ENCODE measurements around the gene CAPN14. TPM values are rescaled to one million over a fixed set of nuclear protein-coding genes. Genes with fewer than 3 reads are reported as not detected.

CAPN14 gene
- total and polyA plus RNA-seq, 8 donors = 0.20 to 0.38 (median 0.25) TPM

DNA sequence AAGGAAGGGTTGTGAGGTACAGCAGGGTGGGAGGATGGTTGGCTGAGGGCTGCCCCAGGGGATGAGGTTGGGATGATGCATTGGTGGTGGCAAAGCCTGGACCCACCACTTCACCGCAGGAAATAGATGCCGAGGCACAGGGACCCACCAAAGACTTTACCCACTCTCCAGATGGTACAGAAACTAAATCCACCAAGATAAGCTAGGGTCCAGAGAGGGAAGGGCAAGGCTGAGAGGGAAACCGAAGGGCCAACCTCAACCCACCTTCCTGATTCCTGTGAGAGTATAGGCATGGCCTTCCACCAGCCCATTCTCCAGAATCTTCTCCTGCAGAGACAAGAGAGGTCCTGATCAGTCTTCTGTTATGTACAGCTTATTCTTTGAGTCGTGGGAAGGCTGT is 18.1 kb downstream of the CAPN14 start:
- Histone ChIP-seq H3K36me3 (no peaks in the 10 kb centered on the region), H3K4me1 (no peaks in the 10 kb centered on the region), H3K27ac (no peak overlapping the region), H3K9me3 (no peaks in the 10 kb centered on the region), H3K27me3 (no peaks in the 10 kb centered on the region), H3K4me3 (no peak overlapping the region)
- TF ChIP-seq, protein P1, sequence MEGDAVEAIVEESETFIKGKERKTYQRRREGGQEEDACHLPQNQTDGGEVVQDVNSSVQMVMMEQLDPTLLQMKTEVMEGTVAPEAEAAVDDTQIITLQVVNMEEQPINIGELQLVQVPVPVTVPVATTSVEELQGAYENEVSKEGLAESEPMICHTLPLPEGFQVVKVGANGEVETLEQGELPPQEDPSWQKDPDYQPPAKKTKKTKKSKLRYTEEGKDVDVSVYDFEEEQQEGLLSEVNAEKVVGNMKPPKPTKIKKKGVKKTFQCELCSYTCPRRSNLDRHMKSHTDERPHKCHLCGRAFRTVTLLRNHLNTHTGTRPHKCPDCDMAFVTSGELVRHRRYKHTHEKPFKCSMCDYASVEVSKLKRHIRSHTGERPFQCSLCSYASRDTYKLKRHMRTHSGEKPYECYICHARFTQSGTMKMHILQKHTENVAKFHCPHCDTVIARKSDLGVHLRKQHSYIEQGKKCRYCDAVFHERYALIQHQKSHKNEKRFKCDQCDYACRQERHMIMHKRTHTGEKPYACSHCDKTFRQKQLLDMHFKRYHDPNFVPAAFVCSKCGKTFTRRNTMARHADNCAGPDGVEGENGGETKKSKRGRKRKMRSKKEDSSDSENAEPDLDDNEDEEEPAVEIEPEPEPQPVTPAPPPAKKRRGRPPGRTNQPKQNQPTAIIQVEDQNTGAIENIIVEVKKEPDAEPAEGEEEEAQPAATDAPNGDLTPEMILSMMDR (IDR thresholded peaks at IDR 0.05) = no peak
- intact Hi-C loops (cut with DNase I) = no loop called here
- ATAC-seq = no peak
- DNase-seq = no peak

DNA sequence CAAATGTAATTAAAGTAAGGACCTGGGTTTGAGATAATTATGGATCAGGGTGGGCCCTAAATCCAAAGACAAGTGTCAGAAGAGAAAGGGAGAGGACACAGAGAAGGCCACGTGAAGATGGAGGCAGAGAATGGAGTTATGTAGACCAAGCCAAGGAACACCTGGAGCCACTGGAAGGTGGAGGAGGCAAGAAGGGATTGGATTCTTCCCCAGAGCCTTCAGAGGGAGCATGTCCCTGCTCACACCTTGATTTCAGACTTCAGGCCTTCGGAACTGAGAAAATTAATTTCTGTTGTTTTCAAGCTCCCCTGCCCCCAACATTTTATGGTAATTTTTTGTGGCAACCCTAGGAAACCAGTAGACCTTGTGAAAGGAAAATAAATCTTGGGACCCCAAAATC is 19.6 kb downstream of the CAPN14 start:
- H3K4me1 ChIP-seq = no peaks in the 10 kb centered on the region
- no peaks in the 10 kb centered on the region for H3K27me3 ChIP-seq
- H3K36me3 ChIP-seq = no peaks in the 10 kb centered on the region
- TF ChIP-seq, protein P1 (IDR thresholded peaks at IDR 0.05) = no peak
- H3K9me3 ChIP-seq = no peaks in the 10 kb centered on the region
- H3K4me3 ChIP-seq = no peak overlapping the region
- ATAC-seq = no peak
- no peak overlapping the region for H3K27ac ChIP-seq
- intact Hi-C loops (cut with DNase I) = no loop called here
- DNase-seq = no peak

DNA sequence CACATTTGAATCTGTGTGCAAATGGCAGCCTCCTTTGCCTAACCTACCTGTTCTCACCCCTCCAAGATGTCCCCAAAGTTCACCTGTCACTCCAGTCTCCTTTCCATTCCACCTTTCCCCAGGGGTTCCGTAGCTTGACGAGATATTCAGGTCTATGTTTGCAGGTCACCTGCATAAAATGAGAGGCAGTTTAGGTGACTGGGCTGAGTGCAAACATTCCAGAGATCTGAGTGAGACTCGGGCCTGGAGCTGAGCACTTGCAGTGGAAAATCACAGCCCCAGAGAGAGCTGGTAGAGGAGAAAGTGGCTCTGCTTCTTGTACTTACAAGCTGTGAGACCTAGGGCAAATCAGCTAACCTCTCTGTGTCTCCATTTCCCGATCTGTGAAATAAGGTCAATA is 20.1 kb downstream of the CAPN14 start:
- no peaks in the 10 kb centered on the region for H3K27me3 ChIP-seq
- no peaks in the 10 kb centered on the region for H3K4me1 ChIP-seq
- H3K9me3 ChIP-seq = no peaks in the 10 kb centered on the region
- H3K27ac ChIP-seq = no peak overlapping the region
- TF ChIP-seq, protein P1 (IDR thresholded peaks at IDR 0.05) = no peak
- intact Hi-C loops (cut with DNase I) = no loop called here
- DNase-seq = no peak
- peak; percentile 77 for ATAC-seq
- no peak overlapping the region for H3K4me3 ChIP-seq
- no peaks in the 10 kb centered on the region for H3K36me3 ChIP-seq

DNA sequence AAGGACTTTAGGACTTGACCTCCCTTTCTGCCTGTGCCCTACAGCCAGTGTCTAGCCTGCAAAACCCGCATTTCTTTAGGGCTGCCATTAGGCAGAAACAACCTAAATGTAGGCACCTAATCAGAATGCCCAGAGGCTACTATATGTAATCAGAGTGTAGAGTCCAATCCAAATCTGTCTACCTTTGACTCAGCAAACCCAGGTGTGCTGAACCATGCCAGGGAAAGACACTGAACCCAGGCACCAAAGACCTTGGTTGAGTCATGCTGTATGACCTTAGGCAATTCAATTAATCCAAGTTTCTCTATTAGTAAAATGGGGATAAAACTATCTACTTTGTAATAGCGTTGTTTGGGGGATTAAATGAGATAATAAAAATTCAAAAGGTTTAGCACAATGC is 20.7 kb downstream of the CAPN14 start:
- H3K27ac ChIP-seq = no peak overlapping the region
- H3K9me3 ChIP-seq = no peaks in the 10 kb centered on the region
- no peaks in the 10 kb centered on the region for H3K36me3 ChIP-seq
- H3K27me3 ChIP-seq = no peaks in the 10 kb centered on the region
- no peaks in the 10 kb centered on the region for H3K4me1 ChIP-seq
- ATAC-seq (no peak), DNase-seq (no peak)
- no peak overlapping the region for H3K4me3 ChIP-seq
- TF ChIP-seq, protein P1 (IDR thresholded peaks at IDR 0.05) = no peak
- intact Hi-C loops (cut with DNase I) = no loop called here

DNA sequence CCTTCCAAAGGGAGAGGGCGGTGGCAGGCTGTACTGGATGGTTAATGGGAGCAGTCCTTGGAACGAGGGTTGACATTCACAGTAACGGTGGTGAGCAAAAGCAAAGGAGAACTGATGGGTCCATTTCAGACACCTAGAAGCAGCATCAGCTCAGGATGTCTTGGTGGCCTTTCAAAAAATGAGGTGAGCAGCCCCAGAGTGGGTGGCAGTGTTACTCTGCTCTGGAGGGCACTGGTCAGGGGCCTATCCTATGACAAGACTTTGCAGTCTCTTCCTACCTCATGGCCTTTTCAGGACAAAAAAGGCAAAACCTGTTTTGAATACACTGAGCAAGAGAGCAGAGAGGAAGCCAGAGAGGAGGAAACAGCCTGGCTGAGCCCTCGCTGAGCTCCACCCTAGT is 23.5 kb downstream of the CAPN14 start:
- Histone ChIP-seq H3K36me3 (no peaks in the 10 kb centered on the region), H3K9me3 (no peaks in the 10 kb centered on the region), H3K27ac (no peak overlapping the region), H3K27me3 (no peaks in the 10 kb centered on the region), H3K4me3 (no peak overlapping the region), H3K4me1 (no peaks in the 10 kb centered on the region)
- ATAC-seq (no peak), DNase-seq (no peak)
- intact Hi-C loops (cut with DNase I) = no loop called here
- TF ChIP-seq, protein P1 (IDR thresholded peaks at IDR 0.05) = no peak

Data from left lung (tissue), 10 donors.